Measurements from ENCODE around the gene PCK1. TPM values are rescaled to one million over a fixed set of nuclear protein-coding genes. Genes with fewer than 3 reads are reported as not detected.

The PCK1 gene
- total and polyA plus RNA-seq, 2 of the 13 experiments (the other 11 are each of a cell fraction or from before 2014, with no cell fraction given), result 6.5 to 12.6 TPM

DNA sequence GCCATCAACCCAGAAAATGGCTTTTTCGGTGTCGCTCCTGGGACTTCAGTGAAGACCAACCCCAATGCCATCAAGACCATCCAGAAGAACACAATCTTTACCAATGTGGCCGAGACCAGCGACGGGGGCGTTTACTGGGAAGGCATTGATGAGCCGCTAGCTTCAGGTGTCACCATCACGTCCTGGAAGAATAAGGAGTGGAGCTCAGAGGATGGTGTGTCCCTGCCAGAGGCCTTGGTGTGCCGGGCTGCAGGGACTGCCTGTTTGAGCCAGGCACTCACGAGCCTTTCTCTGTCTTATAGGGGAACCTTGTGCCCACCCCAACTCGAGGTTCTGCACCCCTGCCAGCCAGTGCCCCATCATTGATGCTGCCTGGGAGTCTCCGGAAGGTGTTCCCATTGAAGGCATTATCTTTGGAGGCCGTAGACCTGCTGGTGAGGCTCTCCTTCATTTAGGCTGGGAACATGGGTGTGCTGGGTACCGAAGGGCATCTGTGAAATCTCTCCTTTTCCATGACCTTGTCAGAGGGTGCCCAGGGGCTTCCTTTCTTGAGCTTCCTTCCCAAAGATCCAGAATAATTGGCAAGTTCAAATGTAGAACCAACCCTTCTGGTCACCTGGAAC is 3.4 kb downstream of the PCK1 start (continued):
- TF ChIP-seq, protein P1, sequence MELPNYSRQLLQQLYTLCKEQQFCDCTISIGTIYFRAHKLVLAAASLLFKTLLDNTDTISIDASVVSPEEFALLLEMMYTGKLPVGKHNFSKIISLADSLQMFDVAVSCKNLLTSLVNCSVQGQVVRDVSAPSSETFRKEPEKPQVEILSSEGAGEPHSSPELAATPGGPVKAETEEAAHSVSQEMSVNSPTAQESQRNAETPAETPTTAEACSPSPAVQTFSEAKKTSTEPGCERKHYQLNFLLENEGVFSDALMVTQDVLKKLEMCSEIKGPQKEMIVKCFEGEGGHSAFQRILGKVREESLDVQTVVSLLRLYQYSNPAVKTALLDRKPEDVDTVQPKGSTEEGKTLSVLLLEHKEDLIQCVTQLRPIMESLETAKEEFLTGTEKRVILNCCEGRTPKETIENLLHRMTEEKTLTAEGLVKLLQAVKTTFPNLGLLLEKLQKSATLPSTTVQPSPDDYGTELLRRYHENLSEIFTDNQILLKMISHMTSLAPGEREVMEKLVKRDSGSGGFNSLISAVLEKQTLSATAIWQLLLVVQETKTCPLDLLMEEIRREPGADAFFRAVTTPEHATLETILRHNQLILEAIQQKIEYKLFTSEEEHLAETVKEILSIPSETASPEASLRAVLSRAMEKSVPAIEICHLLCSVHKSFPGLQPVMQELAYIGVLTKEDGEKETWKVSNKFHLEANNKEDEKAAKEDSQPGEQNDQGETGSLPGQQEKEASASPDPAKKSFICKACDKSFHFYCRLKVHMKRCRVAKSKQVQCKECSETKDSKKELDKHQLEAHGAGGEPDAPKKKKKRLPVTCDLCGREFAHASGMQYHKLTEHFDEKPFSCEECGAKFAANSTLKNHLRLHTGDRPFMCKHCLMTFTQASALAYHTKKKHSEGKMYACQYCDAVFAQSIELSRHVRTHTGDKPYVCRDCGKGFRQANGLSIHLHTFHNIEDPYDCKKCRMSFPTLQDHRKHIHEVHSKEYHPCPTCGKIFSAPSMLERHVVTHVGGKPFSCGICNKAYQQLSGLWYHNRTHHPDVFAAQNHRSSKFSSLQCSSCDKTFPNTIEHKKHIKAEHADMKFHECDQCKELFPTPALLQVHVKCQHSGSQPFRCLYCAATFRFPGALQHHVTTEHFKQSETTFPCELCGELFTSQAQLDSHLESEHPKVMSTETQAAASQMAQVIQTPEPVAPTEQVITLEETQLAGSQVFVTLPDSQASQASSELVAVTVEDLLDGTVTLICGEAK (IDR thresholded peaks at IDR 0.05), result no peak
- TF ChIP-seq, protein P1 (CRISPR knock-in tag; IDR thresholded peaks at IDR 0.05), result no peak
- no peak; the same call in 1 of the 2 replicates for TF ChIP-seq POLR2AphosphoS2 (IDR thresholded peaks at IDR 0.05; ENCODE audit: low read depth, low read length)
